GM19239 (cell line): ENCODE data around the gene PCDHB10.
"Not testable (repeated sequence)": the region's sequence is repeated elsewhere in the genome, so short reads cannot be mapped to it uniquely, and the experiment has no call there.

Source experiments
- DNase-seq: peaks from one replicate; pipeline ENCODE4 v3.0.0; 2011; ENCODE audit warnings: low spot score; ENCODE audit not compliant: insufficient read length
- FAIRE-seq: peaks from 2 replicates; lab custom pipeline; 2011; peaks lifted over from hg19 to GRCh38; lab: Jason Lieb, UNC

Gene PCDHB10

GRCh38 chr5:141234109-141234667 is 42.0 kb downstream of the PCDHB10 start:
- FAIRE-seq (no peak), DNase-seq (no peak)

GRCh38 chr5:141235922-141236321 is 43.8 kb downstream of the PCDHB10 start:
- FAIRE-seq, DNase-seq: not testable (repeated sequence)

GRCh38 chr5:141236516-141237313 is 44.6 kb downstream of the PCDHB10 start:
- FAIRE-seq (no peak), DNase-seq (no peak)

GRCh38 chr5:141241496-141241895 is 49.3 kb downstream of the PCDHB10 start:
- DNase-seq, result no peak
- no peak for FAIRE-seq
